Stimulated activated CD4-positive, alpha-beta T cell treated with anti-CD3 and anti-CD28 coated beads, Interleukin-12 subunit alpha, Interleukin-12 subunit beta, amount 100 ng/mL, for 24 hours (primary cell): ENCODE results near the gene POLR2M.

ENCODE experiments used
- DNase-seq, 2 experiments: peaks; one replicate each; pipeline ENCODE4 v3.0.0-alpha.2; 2020; ENCODE audit warnings: low read depth in 2 of 2

POLR2M gene

DNA sequence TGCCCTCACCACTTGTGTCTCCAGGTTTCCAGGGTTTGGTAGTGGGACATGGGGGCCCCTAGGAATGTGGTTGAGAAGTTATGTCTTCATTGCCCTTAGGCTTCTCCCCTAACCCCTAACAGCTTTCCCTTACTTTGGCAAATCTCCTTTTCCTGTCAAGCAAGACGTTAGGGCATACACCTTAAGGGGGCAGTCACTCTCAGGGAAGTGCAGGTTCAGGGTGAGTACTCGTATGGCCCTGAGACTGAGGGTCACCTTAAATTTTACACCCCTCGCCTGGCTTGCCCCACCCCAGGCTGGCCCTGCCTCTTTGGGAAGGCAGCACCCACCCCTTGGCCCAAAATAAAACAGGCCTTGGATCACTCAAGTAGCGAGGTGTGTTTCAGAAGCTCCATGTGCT, 33.5 kb downstream of the POLR2M start:
- DNase-seq = no peak

DNA sequence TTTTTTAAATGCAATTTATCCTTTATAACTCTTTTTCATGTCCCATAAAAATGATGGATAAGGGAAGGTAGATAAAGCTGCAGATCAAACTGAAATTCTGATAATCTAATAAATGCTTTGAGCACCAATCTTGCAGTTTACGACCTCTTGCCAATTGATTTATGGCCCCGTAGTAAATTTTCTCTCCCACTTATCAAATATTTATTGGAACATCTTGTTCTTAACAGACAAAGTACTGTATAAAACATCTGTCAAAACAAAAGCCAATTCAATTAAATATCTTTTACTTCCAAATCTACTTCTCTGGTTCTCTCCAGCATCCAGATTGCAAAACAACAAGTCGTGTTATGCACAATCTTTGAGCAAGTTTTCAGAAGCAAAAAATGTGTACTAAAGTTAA, 34.6 kb downstream of the POLR2M start:
- no peak for DNase-seq

DNA sequence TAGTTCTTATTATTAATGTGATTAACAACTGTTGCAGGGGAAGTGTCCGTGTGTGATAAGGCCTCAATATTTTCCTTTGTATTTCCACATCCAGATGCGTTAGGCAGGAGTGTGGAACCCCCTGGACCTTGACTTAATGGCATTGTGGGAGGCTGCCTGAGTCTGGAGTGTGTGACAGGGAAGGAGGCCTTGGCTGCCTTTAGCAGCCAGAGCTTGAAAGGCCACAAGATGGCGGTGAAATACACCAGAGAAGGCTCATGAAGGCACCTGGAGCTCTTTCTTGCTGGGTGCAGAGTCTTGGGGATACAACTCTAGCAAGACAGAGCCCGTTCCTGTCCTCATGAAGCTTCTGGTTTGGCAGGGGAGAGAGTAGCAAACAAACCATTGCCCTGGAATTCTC, 36.9 kb downstream of the POLR2M start:
- DNase-seq = no peak

DNA sequence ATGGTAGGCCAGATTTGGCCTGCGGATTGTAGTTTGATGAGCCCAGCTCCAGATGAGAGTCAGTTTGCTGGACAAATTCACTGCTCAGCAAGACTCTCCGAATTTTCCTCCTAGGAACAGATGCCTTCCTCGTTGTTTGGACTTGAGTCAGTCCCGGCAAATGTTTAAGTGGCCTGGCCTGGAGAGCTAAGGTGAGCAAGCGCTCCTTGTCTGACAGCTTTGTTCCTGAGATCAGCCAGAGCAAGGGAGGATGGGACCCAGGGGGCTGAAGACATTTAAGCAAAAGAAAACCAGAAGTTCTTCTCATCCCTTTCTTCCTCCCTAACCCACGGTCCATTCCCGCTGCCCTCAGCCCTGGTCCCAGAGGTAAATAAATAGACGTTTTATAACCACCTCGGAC, 40.3 kb downstream of the POLR2M start:
- DNase-seq = no peak

DNA sequence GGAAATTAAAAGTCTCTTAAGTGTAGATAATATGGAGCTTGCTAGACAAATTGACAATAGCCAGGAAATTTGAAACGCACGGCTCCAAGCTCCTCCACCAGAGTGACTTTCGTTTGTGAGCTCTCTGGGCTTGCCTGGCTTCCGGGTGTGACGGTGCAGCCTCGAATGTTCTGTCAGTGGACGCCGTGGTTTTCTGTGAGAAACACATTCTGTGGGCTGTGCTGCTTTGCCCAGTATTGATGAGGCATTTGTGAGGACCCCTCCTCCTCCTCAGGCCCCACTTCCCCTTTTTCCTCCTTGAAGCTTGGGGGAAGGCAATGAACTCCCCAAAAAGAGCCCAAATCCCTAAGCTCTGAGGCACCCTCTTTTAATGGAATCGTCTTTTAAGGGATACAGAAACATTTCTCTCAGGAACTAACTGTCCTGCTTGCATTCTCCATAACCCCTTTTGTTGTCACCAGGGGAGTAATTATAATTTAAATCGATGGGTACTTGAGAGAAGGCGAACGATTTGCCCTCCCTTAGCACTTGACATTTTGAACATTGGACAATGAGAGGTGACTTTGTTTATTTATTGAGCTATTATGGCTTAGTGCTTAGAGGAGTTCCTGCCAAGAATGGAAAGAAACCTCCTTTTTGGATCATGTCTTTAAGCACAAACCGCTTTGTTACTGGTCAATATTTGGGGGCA, 40.8 kb downstream of the POLR2M start:
- DNase-seq = no peak

DNA sequence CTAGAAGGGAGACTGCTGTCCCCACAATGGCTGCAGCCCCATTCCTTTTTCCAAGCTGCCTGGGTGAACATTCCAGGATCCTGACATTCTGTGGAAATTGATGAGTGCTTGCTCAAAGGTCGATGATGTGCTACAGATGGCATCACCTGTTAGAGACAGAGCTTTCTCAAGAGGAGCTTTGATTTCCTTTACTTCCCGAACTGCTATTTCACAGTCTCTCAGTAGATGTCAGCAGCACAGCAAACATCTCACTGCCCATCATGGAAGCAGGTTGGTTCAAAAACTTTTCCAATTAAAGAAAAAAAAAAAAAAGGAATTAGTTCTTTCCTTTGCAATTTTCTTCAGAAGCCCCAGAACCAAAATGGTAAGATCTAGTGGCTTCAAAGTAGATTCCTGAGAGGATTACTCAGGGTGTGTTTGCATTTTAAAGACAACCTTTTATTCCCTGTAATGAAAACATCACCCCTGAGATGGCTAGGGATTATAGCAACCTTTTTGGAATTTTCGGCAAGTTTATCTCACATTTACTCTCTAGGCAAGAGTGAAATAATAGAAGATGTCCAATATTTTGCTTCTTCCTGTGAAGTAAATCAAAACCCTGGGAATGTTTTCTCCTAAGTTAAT, 44.8 kb downstream of the POLR2M start:
- DNase-seq = no peak

DNA sequence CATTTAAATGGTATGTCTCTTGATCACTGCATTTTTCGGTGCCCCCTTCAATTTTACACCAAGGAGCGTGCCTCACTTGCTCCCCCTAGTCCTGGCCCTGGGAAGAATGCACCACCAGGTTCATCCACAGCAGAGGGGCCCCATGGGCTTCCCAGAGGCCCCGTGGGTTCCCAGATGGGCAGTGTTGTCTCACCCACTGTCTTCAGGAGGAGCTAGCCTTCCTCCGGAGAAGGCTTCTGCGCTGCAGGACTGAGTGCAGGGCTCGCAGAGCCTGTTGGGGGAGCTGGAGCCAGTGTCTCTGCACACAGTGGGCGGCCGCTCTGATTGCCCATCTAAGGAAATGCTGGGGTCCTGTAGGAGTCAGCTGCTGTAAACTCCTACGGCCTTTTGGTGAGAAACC, 45.9 kb downstream of the POLR2M start:
- no peak for DNase-seq

DNA sequence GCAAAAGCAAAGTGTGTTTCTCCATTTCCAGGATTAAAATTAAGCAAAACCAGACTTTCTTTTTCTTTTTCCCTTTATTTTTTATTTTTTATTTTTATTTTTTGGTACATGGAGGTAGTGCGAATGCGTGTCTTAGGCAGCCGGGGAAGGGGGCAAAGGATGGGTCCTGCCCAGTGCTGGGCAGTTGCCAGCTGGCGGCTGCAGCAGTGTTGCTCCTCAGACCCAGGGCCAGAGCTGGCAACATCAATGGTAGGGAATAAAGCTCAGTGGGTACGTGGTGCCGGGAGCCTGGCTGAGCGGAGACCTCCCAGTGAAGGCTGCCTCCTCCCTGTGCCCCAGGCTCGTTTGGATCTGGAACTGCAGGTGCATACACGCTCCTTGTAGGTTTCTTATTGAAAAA, 46.3 kb downstream of the POLR2M start:
- DNase-seq = no peak

DNA sequence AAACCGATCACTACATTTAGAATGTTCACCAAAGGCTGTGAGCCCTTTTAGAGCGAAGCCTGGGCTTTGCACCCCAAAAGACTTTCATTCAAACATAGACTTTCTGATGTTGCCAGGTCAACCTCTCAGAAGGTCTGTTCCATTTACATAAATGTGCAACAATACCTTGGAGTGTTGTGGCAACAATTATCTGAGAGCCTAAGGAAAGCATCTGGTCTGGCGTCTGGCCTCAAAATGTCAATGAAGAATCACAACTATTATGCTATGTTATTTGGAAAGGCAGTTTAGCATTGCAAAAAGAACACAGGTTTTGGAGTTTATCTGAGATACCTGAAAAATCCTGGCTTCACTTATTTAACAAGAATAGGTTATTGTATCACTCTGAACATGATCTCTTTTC, 50.0 kb downstream of the POLR2M start:
- DNase-seq = no peak

DNA sequence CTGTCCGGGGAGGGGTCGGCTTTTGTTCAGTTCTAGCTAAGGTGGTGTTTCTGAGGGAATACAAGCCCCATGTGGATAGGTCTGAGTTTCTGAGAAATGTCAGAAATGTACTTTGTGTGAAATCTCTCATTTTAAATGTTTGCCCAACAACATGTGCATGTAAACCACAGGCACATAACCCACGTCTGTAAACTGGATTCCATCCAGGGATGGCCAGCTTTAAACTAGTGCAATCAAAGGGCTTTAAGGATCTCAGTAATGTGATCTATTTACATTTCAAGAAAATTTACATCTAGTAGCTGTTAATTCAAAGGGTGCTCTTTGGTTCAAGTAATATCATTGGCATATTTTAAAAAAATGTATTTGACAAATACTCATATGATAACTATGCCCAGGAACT, 52.0 kb downstream of the POLR2M start:
- DNase-seq = no peak

DNA sequence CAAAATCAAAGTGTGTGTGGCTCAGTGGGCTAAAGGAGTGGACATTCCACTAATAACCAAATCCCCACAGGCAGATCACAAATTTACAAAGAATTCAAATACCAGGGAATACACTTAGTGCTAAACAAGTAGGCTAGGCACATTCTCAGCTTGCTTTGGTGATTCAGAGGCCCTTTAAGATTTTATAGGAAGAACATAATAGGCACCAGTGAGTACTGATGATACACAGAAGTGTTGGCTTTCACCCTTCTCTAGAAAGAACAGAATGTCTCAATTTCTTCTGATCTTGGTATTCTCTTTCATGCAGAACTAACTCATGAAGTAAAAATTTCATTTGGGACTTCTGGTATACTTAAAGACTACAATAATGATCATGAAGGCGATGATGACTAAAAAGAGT, 55.0 kb downstream of the POLR2M start:
- DNase-seq = no peak

DNA sequence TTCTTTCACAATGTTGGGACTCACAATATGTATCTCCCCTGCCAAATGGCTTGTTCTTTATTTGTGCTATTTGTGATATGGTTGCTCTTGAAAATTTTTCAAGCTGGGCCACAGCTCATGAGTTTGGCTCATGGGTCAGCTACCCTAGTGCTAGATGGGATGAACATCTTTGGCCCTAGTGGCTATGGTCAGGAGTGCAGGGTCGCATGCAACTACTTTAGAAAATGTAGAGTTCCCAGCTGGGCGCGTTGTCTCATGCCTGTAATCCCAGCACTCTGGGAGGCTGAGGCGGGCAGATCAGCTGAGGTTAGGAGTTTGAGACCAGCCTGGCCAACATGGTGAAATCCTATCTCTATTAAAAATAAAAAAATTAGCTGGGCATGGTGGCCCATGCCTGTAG, 55.8 kb downstream of the POLR2M start:
- DNase-seq = no peak

DNA sequence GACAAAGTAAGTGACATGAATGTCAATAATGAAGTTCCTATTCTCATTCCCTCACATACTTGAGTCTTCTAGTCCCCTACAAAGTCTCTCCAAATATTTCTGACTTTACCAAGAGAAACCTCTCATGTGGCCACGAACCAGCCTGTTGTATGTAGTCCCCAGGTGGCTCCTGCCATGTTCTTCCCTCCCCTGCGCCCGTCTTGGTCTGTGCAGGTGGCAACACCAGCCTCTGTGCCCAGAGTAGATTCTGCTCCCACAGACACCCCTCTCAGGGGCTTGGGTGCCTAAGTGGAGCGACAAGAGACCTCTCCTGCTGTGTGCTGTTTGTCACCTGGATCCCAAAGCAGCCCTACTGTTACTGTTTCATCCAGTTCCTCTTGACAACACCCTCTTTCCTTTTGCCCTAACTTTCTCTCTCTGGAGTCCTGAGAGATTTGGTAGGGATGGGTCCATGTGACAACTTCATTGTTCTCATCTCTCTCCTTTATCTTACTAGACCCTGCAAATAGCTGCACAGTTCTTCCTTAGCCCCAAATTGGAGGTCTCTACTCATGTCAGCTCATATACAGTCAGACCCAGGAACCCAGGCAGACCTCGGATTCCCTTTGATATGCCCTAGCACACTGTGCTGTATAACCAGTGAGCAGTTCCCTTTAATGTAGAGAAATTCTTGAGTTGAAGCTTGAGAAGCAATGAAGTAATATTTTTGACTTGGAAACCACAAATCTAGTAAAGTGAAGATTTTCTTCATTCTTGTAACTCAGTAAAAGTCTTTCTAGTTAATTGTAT, 56.9 kb downstream of the POLR2M start:
- no peak for DNase-seq
